ENCODE measurements around the gene BIN1. TPM values are rescaled to one million over a fixed set of nuclear protein-coding genes. Genes with fewer than 3 reads are reported as not detected.

BIN1 gene
- total RNA-seq, 1 experiment from 2014 or later: 58.9 TPM

DNA sequence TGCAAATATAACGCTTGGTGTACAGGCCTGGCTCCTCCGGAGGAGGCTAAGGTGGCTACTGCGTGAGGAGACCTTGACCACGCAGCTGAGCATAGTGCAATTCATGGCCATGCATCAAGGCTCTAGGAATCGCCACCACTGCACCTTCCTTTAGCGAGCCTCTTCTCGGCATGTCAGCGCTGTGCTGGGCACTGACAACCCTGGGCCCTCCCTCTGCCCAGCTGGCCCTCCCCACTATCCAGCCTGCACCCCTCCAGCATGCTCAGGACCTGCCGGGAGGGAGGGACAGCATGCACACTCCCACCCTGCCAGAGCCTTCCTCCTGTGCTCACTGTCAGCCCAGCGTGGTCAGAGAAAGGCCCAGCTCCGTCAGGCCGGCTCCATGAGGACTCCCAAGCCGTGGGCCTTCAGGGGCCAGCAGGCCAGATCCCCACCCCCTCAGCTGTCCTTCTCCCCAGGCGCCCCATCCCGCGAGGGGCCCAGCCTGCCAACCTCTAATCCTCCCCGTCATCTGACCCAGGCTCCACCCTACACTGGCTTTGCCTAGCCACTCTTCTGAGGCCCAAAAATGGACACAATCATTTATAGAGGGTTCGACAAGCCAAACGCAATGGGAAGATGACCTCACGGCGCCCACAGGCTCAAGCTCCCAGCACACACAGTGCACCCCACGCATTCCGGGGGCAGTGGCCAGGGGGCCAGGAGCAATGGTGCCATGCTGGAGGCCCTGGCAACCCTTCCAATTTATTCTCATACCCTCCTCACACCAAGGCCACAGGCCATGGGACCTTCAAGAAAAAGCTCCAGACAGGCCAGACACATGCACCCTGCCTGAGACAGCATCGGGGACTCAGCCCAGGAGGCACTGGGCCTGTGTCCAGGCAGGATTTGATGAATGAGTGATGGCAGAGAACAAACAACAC, 3.5 kb downstream of the BIN1 start:
- ATAC-seq (no peak), DNase-seq (no peak)
- Histone ChIP-seq H3K27me3 (ENCODE audit: low read length) (no peaks in the 10 kb centered on the region), H3K79me2 (ENCODE audit: low read length) (peaks cover 74% of the 10 kb centered on the region), H3K4me1 (ENCODE audit: insufficient read depth, low read length) (peaks cover 34% of the 10 kb centered on the region), H3K27ac (ENCODE audit: low read length) (no peak overlapping the region), H3K4me2 (ENCODE audit: low read length) (no peak overlapping the region), H3K9ac (ENCODE audit: low read length) (no peak overlapping the region), H4K20me1 (ENCODE audit: low read length) (no peaks in the 10 kb centered on the region; the same call in 1 of the 2 replicates), H3K36me3 (ENCODE audit: low read depth, low read length) (no peaks in the 10 kb centered on the region), H3K9me2 (replicated peaks; ENCODE audit: low read length) (no peaks in the 10 kb centered on the region), H3K9me3 (ENCODE audit: low read length) (no peaks in the 10 kb centered on the region), H2AFZ (ENCODE audit: low read length) (no peak overlapping the region), H3K4me3 (ENCODE audit: low read length) (no peak overlapping the region), H3F3A (ENCODE audit: low read length, unreplicated experiment) (no peaks in the 10 kb centered on the region)
- ChIA-PET CTCF (no interaction called here), POLR2A (ENCODE audit: unreplicated experiment) (no interaction called here)
- TF ChIP-seq, protein P1, sequence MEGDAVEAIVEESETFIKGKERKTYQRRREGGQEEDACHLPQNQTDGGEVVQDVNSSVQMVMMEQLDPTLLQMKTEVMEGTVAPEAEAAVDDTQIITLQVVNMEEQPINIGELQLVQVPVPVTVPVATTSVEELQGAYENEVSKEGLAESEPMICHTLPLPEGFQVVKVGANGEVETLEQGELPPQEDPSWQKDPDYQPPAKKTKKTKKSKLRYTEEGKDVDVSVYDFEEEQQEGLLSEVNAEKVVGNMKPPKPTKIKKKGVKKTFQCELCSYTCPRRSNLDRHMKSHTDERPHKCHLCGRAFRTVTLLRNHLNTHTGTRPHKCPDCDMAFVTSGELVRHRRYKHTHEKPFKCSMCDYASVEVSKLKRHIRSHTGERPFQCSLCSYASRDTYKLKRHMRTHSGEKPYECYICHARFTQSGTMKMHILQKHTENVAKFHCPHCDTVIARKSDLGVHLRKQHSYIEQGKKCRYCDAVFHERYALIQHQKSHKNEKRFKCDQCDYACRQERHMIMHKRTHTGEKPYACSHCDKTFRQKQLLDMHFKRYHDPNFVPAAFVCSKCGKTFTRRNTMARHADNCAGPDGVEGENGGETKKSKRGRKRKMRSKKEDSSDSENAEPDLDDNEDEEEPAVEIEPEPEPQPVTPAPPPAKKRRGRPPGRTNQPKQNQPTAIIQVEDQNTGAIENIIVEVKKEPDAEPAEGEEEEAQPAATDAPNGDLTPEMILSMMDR (conservative IDR thresholded peaks at IDR 0.05; ENCODE audit: low read depth, low read length): no peak
- no peak for TF ChIP-seq EZH2 (IDR thresholded peaks at IDR 0.05; ENCODE audit: low read length, unreplicated experiment)
- no peak for TF ChIP-seq EZH2phosphoT487 (IDR thresholded peaks at IDR 0.05; ENCODE audit: borderline replicate concordance, low read length)
- intact Hi-C loops (cut with micrococcal nuclease): no loop called here
- BruUV-seq (replicated peaks): no TSS peak

DNA sequence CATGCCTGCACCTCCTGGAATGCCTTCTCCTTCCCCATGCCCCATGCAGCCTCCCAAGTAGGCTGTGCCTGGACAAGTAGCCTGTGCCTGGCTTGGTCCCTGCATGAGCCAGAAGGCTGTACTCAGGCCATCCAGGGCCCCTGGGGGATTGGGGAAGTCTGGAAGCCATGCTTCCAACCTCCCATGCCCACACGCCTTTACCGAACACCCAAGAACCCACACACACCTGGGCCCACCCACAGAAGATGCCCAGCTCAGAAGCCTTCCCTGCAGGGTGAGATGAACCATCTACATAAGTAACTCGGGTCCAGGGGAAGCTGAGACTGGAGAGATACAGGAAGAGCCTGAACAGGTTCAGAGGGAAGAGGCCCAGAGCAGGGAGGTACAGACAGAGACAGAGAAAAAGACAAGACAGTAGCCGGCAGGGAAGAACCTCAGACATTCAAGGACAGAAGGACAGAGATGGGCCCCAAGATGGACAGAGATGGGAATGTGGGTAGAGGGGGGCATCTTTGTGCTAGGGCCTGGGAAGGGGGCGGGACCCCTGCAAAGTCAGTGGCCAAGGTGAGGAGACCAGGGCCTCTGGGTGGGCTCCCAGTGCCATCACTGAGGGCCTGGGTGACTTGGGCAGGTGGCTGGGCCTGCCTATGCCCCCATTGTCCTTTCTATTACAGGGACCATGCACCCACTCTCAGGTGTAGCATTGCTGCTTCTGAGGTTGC, 4.3 kb downstream of the BIN1 start:
- Histone ChIP-seq H3K9me3 (ENCODE audit: low read length) (no peaks in the 10 kb centered on the region), H3F3A (ENCODE audit: low read length, unreplicated experiment) (no peaks in the 10 kb centered on the region), H3K36me3 (ENCODE audit: low read depth, low read length) (no peaks in the 10 kb centered on the region), H2AFZ (ENCODE audit: low read length) (no peak overlapping the region), H3K9ac (ENCODE audit: low read length) (no peak overlapping the region), H3K27ac (ENCODE audit: low read length) (no peak overlapping the region), H3K4me2 (ENCODE audit: low read length) (no peak overlapping the region), H3K27me3 (ENCODE audit: low read length) (no peaks in the 10 kb centered on the region), H3K4me1 (ENCODE audit: insufficient read depth, low read length) (peaks cover 27% of the 10 kb centered on the region), H3K79me2 (ENCODE audit: low read length) (peaks cover 78% of the 10 kb centered on the region), H3K4me3 (ENCODE audit: low read length) (no peak overlapping the region), H3K9me2 (replicated peaks; ENCODE audit: low read length) (no peaks in the 10 kb centered on the region), H4K20me1 (ENCODE audit: low read length) (no peaks in the 10 kb centered on the region; the same call in 1 of the 2 replicates)
- ATAC-seq (no peak), DNase-seq (no peak)
- no peak for TF ChIP-seq EZH2 (IDR thresholded peaks at IDR 0.05; ENCODE audit: low read length, unreplicated experiment)
- TF ChIP-seq, protein P1 (conservative IDR thresholded peaks at IDR 0.05; ENCODE audit: low read depth, low read length): no peak
- no peak for TF ChIP-seq EZH2phosphoT487 (IDR thresholded peaks at IDR 0.05; ENCODE audit: borderline replicate concordance, low read length)
- CTCF ChIA-PET: no interaction called here
- no TSS peak for BruUV-seq (replicated peaks)
- intact Hi-C loops (cut with micrococcal nuclease): no loop called here
- POLR2A ChIA-PET (ENCODE audit: unreplicated experiment): no interaction called here
